Peyer's patch (tissue), 4 donors: ENCODE measurements around the gene NAV3. TPM values are rescaled to one million over a fixed set of nuclear protein-coding genes. Genes with fewer than 3 reads are reported as not detected.
A peak's percentile ranks its signal among the peaks of the same experiment; 100 is the strongest.

Source experiments
- DNase-seq, 3 donors: peaks; one replicate each; pipeline ENCODE4 v3.0.0-alpha.2; 2017 to 2019
- H3K27ac ChIP-seq, 4 donors: fragments of 200-600 bp; sonication (generic); one replicate each; pipeline ENCODE4 v1.5.1; 2016 to 2019
- H3K27me3 ChIP-seq, 2 donors: fragments of 200-600 bp; sonication (generic); one replicate each; pipeline ENCODE4 v1.5.1; 2019
- H3K36me3 ChIP-seq, 3 donors: fragments of 200-600 bp; sonication (generic); one replicate each; pipeline ENCODE4 v1.5.1; 2016 to 2019
- H3K4me1 ChIP-seq, 4 donors: fragments of 200-600 bp; sonication (generic); one replicate each; pipeline ENCODE4 v1.5.1; 2016 to 2019
- H3K4me3 ChIP-seq, 4 donors: fragments of 200-600 bp; sonication (generic); 1 replicate in 3 of 4; 2 replicates in 1 of 4; pipeline ENCODE4 v1.5.1; 2016 to 2019; ENCODE audit warnings: mild to moderate bottlenecking in 1 of 4
- H3K9me3 ChIP-seq, 4 donors: fragments of 200-600 bp; sonication (generic); one replicate each; pipeline ENCODE4 v1.5.1; 2016 to 2019; ENCODE audit warnings: mild to moderate bottlenecking in 1 of 4
- POLR2A ChIP-seq, 2 donors: fragments of 450-650 bp; IDR thresholded peaks; one replicate each; pipeline ENCODE4 v1.5.1; 2017; ENCODE audit warnings: antibody characterized with exemption in 2 of 2, mild to moderate bottlenecking in 2 of 2, moderate library complexity in 2 of 2
- total RNA-seq, 4 donors: library from RNA; depleted of rRNA; stranded (reverse); fragments of >200 nt; gene quantifications; one replicate each; pipeline ENCODE4 v1.1.0, GENCODE V29; 2016
- TF ChIP-seq, protein P1 (sequence below), 6 experiments: fragments of 450-650 bp in 4 of 6; fragments of 200-600 bp in 2 of 6; sonication (generic) in 1 of 6; IDR thresholded peaks; one replicate each; pipeline ENCODE4 v1.5.1; 2017 to 2019; ENCODE audit warnings: antibody characterized with exemption in 6 of 6, mild to moderate bottlenecking in 3 of 6, moderate library complexity in 1 of 6

The NAV3 gene
- total RNA-seq, 4 donors from 2014 or later = 1.9 to 4.1 (median 2.8) TPM

GRCh38 chr12:78120306-78120705 is 289.6 kb downstream of the NAV3 start:
- H3K27me3 ChIP-seq = no peaks in the 10 kb centered on the region
- no peaks in the 10 kb centered on the region for H3K36me3 ChIP-seq
- H3K27ac ChIP-seq = no peak overlapping the region
- H3K4me3 ChIP-seq = no peak overlapping the region
- no peak for DNase-seq
- H3K4me1 ChIP-seq = no peaks in the 10 kb centered on the region
- no peaks in the 10 kb centered on the region for H3K9me3 ChIP-seq
- TF ChIP-seq, protein P1, sequence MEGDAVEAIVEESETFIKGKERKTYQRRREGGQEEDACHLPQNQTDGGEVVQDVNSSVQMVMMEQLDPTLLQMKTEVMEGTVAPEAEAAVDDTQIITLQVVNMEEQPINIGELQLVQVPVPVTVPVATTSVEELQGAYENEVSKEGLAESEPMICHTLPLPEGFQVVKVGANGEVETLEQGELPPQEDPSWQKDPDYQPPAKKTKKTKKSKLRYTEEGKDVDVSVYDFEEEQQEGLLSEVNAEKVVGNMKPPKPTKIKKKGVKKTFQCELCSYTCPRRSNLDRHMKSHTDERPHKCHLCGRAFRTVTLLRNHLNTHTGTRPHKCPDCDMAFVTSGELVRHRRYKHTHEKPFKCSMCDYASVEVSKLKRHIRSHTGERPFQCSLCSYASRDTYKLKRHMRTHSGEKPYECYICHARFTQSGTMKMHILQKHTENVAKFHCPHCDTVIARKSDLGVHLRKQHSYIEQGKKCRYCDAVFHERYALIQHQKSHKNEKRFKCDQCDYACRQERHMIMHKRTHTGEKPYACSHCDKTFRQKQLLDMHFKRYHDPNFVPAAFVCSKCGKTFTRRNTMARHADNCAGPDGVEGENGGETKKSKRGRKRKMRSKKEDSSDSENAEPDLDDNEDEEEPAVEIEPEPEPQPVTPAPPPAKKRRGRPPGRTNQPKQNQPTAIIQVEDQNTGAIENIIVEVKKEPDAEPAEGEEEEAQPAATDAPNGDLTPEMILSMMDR (IDR thresholded peaks at IDR 0.05) = no peak
- no peak for TF ChIP-seq POLR2A (IDR thresholded peaks at IDR 0.05)

- Histone ChIP-seq H3K36me3 (no peaks in the 10 kb centered on the region), H3K27ac (no peak overlapping the region), H3K27me3 (no peaks in the 10 kb centered on the region), H3K4me1 (no peaks in the 10 kb centered on the region), H3K4me3 (no peak overlapping the region), H3K9me3 (no peaks in the 10 kb centered on the region)
- DNase-seq = no peak
- TF ChIP-seq, protein P1 (IDR thresholded peaks at IDR 0.05) = peak in 2 of 6 experiments; percentile 9 to 26
- no peak for TF ChIP-seq POLR2A (IDR thresholded peaks at IDR 0.05)
Observed at GRCh38 chr12:78120866-78121560, 290.3 kb downstream of the NAV3 start.

GRCh38 chr12:78121969-78122610 is 291.4 kb downstream of the NAV3 start:
- no peak for TF ChIP-seq POLR2A (IDR thresholded peaks at IDR 0.05)
- TF ChIP-seq, protein P1 (IDR thresholded peaks at IDR 0.05) = no peak
- Histone ChIP-seq H3K9me3 (no peaks in the 10 kb centered on the region), H3K27ac (no peak overlapping the region), H3K36me3 (no peaks in the 10 kb centered on the region), H3K27me3 (no peaks in the 10 kb centered on the region), H3K4me1 (no peaks in the 10 kb centered on the region), H3K4me3 (no peak overlapping the region)
- DNase-seq = no peak

GRCh38 chr12:78128211-78128610 is 297.5 kb downstream of the NAV3 start:
- H3K27ac ChIP-seq = no peak overlapping the region
- H3K9me3 ChIP-seq = no peaks in the 10 kb centered on the region
- no peak for TF ChIP-seq POLR2A (IDR thresholded peaks at IDR 0.05)
- TF ChIP-seq, protein P1 (IDR thresholded peaks at IDR 0.05) = no peak
- H3K36me3 ChIP-seq = no peaks in the 10 kb centered on the region
- DNase-seq = no peak
- H3K4me1 ChIP-seq = no peaks in the 10 kb centered on the region
- no peak overlapping the region for H3K4me3 ChIP-seq
- H3K27me3 ChIP-seq = no peaks in the 10 kb centered on the region

DNA sequence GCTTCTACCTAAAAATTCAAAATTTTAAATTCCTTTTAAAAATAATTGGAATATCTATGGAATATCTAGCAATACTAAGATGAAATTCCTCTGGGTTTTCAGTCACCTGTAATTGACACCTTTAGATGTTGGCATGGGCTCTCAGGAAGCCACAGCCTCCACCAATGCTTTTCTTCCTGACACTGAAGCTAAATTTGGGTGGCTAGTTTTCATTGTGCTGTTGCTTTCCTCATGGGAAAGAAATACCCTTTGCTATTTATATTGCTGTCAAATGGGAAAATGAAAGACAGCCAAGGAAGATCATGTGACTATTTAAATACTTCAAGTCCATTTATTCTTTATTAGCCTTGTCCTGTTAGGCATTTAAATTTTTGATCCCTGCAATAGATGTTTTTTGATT is 313.0 kb downstream of the NAV3 start:
- Histone ChIP-seq H3K27ac (no peak overlapping the region), H3K27me3 (no peaks in the 10 kb centered on the region), H3K36me3 (no peaks in the 10 kb centered on the region), H3K4me3 (no peak overlapping the region), H3K4me1 (no peaks in the 10 kb centered on the region), H3K9me3 (no peaks in the 10 kb centered on the region)
- DNase-seq = no peak
- TF ChIP-seq, protein P1 (IDR thresholded peaks at IDR 0.05) = no peak
